Left forelimb (tissue), 1 donor: ENCODE measurements around the gene AOPEP.

Experiments
- DNase-seq: peaks from one replicate; pipeline ENCODE4 v3.0.0-alpha.2; 2018; ENCODE audit warnings: low spot score

The AOPEP gene

DNA sequence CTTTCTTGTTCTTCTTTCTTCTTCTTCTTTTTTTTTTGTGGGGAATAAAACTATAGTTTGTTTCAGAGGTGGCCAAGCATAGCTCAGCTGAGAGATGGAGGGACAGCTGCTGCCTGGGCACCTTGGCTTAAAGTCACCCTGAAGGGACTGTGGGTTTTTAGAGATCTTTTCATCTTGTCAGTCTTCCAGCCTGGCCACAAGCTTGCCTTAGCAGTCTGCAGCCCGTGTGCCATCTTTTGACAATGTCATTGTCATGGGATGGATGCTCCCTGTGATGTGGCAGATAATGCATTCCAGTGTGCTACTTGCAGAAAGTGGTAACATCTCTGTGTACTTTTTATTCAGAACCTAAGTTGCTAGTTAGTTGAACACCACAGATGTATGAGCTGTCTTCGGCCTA lies 310.2 kb downstream of the AOPEP start:
- no peak for DNase-seq

DNA sequence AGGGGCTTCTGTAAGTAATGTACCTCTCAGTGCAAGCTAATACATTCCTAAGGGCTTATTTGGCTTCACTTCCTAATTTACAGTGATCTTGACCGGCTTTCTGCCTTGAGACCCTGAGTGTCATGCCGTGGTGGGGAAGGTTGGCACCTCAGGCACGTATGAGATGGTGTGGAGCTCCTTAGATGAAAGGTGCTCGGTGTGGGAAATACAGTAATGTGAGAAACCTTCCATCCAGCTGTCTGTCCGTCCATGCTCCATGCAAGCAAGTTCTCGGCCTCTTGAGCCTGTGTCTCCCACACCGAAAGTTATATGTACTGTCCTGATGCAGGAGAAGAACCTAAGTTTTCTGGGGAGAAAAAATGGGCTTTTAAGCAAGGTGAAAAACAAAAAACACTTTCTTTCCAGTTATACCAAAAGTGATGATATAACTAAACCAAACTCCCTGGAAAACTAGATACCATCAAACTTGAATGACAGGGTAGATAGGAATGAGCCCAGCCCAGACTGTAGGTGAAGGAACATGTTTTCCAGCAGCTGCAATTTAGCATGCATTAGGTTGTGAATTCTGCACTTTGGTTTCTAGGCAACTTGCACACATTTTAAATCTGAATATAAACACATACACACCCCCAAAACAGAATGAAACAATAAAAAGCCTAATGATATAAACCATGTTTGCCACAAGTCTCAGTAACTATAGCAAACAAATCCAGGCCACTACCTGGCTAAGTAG lies 311.5 kb downstream of the AOPEP start:
- DNase-seq: no peak

GRCh38 chr9:95038666-95039065 lies 312.2 kb downstream of the AOPEP start:
- no peak for DNase-seq

- DNase-seq: no peak
Observed at GRCh38 chr9:95040106-95040505, 313.6 kb downstream of the AOPEP start.

- DNase-seq: no peak
Observed at GRCh38 chr9:95043826-95044225, 317.3 kb downstream of the AOPEP start.

DNA sequence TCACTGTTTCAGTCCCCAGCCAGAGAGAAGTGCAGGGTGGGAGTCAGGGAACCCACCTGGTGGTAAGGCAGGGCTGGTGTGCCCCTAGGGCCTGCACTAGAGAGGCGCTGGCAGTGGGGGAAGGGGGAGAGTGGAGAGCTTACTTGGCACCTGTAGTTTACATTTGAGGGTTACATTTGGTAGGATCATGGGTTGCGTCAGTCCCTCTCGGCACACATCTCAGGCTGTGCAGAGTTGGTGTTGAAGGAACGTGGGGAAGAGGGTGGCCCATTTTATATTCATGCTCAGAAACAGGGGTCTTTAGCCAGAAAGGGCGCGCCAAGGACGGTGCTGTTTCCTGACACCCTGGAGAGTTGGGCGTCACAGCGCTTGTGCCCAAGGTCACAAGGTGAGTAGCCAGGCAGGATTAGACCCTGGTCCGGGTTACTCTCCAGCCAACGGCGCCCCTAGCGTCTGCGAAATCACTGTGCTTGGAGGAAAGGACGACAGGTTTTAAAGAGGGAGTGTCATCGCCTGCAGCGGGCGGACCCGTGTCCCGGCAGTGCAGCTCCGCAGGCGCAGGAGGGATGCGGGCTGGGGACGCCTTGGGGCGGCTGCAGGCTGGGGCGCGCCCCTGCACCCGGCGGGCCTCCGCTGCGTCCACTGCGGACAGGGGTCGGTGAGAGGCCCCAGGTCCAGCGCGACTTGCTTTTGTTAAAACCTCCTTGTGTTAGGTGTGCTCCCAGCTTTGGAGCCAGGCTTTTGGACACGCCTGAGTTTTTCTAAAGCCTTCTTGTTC lies 318.4 kb downstream of the AOPEP start:
- DNase-seq: no peak

GRCh38 chr9:95045751-95046150 lies 319.3 kb downstream of the AOPEP start:
- DNase-seq: no peak

DNA sequence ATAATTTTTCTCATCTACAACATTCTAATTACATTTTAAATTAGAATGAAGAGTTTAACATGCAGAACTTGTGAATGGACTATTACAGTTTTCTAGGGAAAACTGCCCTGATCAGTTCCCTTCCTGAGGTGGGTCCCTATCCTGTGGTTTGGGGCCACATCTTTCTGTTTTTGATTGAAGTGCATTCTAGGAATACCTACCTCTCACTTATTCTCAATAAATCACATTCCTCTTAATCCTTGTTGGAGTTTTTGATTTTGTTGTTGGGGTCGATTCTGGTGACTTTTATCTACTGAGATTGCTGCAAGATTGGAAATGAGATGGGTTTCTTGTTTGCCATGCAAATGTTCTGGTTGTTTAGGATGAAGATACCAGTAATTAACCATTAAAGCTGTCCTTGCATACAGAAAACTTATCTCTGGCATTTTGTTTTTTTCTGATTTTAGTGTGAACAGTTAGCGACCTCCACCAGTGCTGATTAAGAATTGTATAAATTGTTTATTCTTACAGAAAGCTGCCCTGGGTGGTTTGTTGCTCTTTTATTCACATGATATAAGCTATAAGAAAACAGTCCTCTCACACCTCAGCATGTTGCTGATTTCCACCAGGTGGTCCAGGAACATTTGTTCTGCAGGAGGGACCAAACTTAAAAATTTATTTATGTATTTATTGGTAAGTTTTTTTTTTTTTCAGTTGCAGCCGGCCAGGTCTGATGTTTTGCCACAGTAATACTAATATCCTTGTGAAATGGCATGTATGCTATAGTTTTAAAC lies 321.1 kb downstream of the AOPEP start:
- no peak for DNase-seq

DNA sequence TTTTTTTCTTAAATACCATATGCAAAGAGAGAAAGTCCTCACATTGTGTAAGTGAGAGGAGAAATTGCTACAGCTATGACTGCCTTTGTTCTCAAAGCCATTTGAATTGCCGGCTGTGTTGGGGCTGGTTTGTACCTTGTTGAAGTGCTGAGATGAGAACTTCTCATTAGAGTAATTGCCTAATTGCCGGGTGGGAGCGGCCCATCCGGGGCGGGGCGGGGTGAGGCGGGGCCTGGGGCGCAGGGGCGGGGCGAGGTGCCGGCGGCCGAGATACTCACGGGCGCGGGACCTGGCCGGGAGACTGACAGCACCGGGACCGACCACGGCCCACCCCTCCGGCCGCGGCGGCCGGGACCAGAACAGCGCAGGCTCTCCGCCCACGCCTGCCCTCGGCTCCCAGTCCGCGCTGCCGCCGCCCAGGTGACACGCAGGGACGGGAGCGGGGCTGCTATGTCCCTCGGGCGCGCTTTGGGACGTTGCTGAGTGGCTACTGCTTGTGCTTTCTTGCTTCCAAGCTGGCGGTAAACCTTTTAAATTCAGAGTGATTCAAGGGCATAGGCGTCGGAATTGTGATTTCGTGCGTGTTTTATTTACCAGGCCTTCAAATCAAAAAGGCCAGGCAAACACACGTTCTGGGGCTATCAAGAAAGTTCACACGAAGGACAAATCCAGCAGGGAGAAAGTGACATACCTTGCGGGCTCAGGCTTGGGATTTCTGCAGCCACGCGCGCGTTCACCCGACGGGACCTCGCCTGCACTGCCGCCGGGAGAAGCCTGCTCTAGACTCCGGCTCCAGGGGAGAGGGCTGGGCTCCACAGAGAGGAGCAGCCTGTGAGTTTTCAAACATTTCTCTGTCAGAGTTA lies 322.0 kb downstream of the AOPEP start:
- DNase-seq: no peak

- DNase-seq: no peak
Observed at GRCh38 chr9:95049761-95050160, 323.3 kb downstream of the AOPEP start.

DNA sequence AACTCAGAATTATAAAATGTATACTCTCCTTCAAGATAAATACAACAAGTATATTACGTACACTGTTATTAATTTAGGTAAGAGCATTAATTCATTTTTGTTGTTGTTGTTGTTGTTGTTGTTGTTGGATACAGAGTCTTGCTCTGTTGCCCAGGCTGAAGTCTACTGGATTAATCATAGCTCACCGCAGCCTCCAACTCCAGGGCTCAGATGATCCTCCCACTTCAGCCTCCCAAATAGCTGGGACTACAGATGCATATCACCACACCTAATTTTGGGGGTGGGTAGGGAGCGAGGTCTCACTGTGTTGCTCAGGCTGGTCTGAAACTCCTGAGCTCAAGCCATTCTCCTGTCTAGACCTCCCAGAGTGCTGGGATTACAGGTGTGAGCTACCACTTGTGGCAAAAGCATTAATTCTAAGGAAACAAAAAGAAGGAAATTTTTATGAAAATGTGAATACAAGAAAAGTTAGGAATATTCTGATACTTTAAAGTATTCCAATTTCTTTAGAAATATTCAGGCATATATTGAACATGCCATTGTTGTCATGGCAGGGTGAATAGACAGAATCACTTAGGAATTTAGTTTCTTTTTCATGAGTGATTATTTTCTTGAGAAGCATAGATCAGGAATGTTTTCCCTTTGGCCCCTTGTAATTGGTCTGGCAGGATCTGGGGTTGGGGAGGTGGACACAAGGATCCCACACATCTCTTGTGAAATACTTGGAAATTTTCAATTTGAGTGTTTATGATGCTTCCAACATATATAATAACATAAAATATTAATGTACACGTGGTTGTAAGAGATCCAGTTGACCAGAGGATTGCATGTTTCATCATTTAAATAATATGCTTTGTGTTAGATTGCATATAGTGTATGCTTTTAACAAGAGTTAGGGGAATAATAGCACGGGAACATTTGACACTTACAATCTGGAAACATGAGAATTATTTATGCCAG lies 327.4 kb downstream of the AOPEP start:
- no peak for DNase-seq

DNA sequence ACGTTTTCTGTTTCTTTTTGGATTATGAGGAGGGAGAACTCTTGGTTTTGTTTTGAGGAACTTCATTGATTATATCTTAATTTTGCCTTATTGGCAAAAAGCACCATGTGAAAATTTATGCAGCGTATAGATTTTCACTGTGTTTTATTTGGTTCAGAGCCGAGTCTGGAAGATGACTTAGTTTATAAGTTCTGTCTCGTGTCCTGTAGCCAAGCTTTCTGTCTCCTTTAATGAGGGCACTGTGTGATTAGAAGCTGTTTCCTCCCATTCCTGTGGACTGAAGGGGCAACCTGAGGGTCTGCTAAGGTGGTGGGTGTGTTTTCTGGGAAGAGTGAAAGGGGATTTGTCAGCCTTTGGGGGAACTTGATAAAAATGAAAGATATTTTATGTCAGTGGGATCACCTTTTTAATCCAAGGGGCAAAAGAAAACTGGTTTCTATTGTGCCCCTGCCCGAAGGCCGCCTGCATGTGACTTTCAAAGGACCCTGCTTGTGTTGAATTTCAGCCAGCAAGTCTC lies 328.9 kb downstream of the AOPEP start:
- no peak for DNase-seq

DNA sequence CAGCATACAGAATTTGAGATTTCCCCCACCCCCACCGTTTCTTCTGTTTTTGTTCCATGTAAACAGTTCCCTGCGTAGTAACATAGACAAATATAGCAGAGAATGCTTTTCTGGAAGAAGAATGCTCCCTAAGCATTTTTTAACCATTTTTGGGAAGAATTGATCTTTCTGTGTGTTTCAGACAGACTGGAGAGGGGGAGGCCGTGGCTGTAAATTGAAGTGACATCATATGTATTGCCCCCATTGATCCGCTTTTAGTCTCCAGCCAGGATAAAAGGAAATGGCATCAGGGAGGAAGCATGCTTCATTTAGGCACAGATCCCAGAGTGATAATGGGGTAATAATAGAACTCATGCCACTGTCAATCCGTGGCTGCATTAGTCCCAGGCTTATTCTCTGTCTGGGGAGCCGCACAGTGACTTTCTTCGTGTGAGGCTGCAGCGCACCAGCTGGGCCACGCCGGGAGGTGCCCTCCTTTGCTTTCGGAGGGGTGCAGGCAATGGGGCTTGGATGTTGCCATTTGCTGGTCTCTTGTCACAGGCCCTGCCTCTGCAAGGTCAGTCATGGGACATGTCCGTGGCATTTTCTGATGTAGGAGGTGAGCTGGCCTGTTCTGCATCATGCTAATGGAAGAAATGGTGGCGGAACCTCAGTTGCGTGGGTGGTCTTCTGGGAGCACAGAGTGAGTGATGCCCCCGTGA lies 329.5 kb downstream of the AOPEP start:
- DNase-seq: no peak

- DNase-seq: no peak
Observed at GRCh38 chr9:95057101-95057500, 330.6 kb downstream of the AOPEP start.

DNA sequence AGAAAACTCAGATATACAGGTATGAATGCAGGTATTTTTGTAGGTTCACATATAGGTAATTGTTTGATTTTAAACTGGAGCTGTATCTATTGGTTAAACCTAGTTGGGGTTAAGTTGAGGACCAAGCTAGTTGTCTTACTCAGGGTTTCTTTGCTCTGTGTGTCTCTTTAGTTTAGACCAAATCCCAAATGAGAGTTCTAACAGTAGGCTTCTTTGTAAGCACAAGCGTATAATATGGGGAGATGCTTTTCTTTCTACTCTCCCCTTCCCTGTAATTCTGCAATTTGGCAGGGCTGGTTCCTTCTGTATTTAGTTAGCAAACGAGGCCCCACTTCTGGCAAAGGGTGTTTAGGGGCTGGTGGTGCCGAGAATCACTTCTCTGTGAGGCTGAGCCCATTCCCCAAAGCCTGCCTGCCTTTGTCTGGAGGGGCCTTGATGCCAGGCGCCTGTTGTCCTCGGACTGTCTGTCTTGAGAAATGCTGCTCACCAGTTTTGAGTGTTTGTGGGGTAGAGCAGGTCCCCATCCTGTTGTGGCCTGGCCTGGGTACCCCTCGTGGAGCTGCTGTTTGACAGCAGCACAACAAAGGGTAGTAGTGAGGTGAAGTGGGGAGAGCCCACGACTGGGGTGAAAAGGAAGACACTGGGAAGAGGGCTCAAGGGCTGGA lies 331.8 kb downstream of the AOPEP start:
- no peak for DNase-seq

DNA sequence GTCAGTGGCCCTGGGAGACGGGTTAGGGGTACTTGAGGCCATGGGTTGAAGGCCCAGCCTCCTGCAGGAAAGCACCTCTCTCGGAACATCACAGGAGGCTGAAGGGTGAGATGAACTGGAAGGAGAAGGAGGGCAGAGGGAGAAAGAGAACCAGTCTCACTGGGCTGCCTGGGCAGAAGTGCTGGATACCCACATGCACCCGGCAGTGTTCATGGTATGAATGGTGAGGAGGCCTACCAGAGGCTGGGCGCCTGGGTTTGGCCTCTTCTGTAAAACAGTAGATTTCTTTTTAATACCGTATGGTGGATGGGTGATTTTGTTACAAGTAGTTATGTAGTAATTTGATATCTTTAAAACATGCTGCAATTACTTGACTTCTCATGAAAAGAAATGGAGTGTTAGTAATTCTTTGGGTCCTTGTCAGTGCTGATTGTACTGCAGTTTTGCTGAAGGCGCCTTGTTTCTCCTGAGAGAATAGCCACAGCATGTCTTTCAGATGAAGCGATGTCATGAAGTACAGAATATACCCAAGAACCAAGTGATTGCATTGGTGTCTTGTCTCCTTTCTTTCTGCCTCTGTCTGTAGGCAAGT lies 332.4 kb downstream of the AOPEP start:
- no peak for DNase-seq

GRCh38 chr9:95060234-95060633 lies 333.7 kb downstream of the AOPEP start:
- DNase-seq: no peak

- no peak for DNase-seq
Observed at GRCh38 chr9:95060916-95061315, 334.4 kb downstream of the AOPEP start.
